ENCODE measurements around the gene FDPS. TPM values are rescaled to one million over a fixed set of nuclear protein-coding genes. Genes with fewer than 3 reads are reported as not detected.
"Not testable (repeated sequence)": the region's sequence is repeated elsewhere in the genome, so short reads cannot be mapped to it uniquely, and the experiment has no call there.

Gene FDPS
- total and polyA plus RNA-seq, 11 donors, result 63.7 to 120 (median 77.6) TPM

DNA sequence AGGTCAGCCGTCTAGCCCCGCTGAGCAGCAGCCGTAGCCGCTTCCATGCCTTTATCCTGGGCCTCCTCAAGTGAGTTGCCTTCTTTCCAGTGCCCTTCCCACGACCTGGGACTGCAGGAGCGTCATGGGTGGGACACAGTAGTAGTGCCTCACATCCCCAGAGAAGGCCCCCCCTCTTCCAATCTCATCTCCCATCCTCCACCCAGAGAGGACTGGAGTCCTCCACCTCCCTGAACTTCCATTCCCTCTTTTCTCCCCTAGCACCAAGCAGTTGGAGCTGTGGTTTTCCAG, 16.9 kb downstream of the FDPS start:
- H3K4me3 ChIP-seq, result peak overlapping the region in 7 of 12 donors; percentile 64 to 90 (median 79)
- DNase-seq (no peak), ATAC-seq (no peak)
- WGBS, 4 donors, result 68 to 83% (median 75%) methylated on average over 4 to 6 of the region's 6 CpGs
- no peaks in the 10 kb centered on the region for H3K27me3 ChIP-seq
- H3K27ac ChIP-seq, result peak overlapping the region in 5 of 12 donors; percentile 92 to 99 (median 95)
- TF ChIP-seq, protein P1, sequence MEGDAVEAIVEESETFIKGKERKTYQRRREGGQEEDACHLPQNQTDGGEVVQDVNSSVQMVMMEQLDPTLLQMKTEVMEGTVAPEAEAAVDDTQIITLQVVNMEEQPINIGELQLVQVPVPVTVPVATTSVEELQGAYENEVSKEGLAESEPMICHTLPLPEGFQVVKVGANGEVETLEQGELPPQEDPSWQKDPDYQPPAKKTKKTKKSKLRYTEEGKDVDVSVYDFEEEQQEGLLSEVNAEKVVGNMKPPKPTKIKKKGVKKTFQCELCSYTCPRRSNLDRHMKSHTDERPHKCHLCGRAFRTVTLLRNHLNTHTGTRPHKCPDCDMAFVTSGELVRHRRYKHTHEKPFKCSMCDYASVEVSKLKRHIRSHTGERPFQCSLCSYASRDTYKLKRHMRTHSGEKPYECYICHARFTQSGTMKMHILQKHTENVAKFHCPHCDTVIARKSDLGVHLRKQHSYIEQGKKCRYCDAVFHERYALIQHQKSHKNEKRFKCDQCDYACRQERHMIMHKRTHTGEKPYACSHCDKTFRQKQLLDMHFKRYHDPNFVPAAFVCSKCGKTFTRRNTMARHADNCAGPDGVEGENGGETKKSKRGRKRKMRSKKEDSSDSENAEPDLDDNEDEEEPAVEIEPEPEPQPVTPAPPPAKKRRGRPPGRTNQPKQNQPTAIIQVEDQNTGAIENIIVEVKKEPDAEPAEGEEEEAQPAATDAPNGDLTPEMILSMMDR (IDR thresholded peaks at IDR 0.05), result no peak
- TF ChIP-seq POLR2A (IDR thresholded peaks at IDR 0.05), result no peak
- peaks cover 0 to 47% (median 41%) of the 10 kb centered on the region in 9 donors for H3K36me3 ChIP-seq
- intact Hi-C loops (cut with DNase I), result loop anchor here in 2 of 10 donors (2.0 to 10.0 kb wide), 2 partner anchors 177 to 239 kb away; partner anchors contain the start of gene ASH1L (in 1 of the 2)
- H3K9me3 ChIP-seq, result no peaks in the 10 kb centered on the region
- peaks cover 6 to 43% (median 25%) of the 10 kb centered on the region in 12 donors for H3K4me1 ChIP-seq

DNA sequence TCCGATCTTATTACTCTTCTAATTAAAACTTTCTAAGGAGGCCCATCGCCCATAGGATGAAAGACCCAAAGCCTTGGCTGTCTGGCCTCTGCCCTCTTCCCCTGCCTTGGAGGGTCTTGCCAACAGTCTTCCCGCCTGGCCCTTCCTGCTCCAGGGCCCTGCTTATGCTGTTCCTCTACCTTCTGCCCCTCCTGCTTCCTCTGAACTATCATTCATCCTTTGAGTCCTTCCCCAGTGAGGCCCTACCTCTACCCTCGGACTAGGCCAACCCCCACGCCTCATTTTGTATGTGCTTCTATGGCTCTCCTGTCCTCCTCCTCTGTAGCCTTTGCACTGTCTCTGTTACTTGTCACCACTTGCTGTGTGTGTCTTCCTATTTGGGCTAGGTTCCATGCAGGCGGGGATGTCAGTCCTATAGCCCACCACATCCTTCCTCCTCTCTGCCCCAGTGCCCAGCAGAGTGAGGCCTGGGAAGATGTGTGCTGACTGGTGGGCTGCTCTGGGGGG, 17.4 kb downstream of the FDPS start:
- Histone ChIP-seq H3K36me3 (peaks cover 0 to 52% (median 46%) of the 10 kb centered on the region in 9 donors), H3K4me1 (peaks cover 6 to 38% (median 23%) of the 10 kb centered on the region in 12 donors), H3K9me3 (no peaks in the 10 kb centered on the region), H3K27me3 (no peaks in the 10 kb centered on the region), H3K27ac (peak overlapping the region in 1 of 12 donors; percentile 99), H3K4me3 (no peak overlapping the region)
- no peak for ATAC-seq
- DNase-seq, result no peak
- WGBS, 4 donors, result 89 to 94% (median 90%) methylated on average over 6 of the region's 6 CpGs
- TF ChIP-seq, protein P1 (IDR thresholded peaks at IDR 0.05), result no peak
- no peak for TF ChIP-seq POLR2A (IDR thresholded peaks at IDR 0.05)
- intact Hi-C loops (cut with DNase I), result loop anchor here in 1 of 10 donors (10.0 kb wide), 1 partner anchor 239 kb away; the partner anchor contains the start of gene ASH1L

DNA sequence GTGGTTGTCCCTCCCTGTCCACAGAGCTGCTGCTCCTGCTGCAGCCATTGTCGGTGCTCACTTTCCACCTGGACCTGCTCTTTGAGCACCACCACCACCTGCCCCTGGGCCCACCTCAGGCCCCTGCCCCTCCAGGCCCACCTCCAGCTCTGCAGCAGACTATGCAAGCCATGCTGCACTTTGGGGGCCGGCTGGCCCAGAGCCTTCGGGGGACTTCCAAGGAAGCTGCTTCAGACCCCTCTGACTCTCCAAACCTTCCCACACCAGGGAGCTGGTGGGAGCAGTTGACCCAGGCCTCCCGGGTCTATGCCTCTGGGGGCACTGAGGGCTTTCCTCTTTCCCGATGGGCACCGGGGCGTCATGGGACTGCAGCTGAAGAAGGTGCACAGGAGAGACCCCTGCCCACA, 18.0 kb downstream of the FDPS start:
- Histone ChIP-seq H3K4me3 (no peak overlapping the region), H3K27ac (no peak overlapping the region), H3K9me3 (no peaks in the 10 kb centered on the region), H3K4me1 (peaks cover 6 to 32% (median 17%) of the 10 kb centered on the region in 12 donors), H3K27me3 (no peaks in the 10 kb centered on the region), H3K36me3 (peaks cover 0 to 58% (median 52%) of the 10 kb centered on the region in 9 donors)
- intact Hi-C loops (cut with DNase I), result loop anchor here in 1 of 10 donors (10.0 kb wide), 1 partner anchor 238 kb away; the partner anchor contains the start of gene ASH1L
- DNase-seq (no peak), ATAC-seq (no peak)
- TF ChIP-seq POLR2A (IDR thresholded peaks at IDR 0.05), result no peak
- TF ChIP-seq, protein P1 (IDR thresholded peaks at IDR 0.05), result no peak
- 75 to 90% (median 88%) methylated on average over 3 to 7 of the region's 7 CpGs for WGBS, 4 donors

DNA sequence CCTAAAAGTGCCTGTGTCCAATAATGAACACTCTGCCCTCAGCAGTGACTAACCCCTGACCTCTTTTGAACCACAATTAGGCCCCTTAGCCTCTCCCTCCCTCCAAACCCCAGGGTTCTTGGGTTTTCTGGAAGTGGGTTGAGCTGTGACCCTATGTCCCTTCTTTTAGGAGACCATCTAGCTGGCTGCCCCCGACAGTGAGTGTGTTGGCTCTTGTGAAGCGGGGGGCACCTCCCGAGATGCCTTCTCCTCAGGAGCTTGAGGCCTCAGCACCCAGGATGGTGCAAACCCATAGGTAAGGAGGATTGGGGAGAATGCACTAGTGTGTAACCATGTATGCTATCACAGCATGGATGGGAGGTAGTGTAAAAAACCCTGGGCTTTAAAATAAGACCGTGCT, 19.3 kb downstream of the FDPS start:
- Histone ChIP-seq H3K27ac (no peak overlapping the region), H3K36me3 (peaks cover 0 to 66% (median 58%) of the 10 kb centered on the region in 9 donors), H3K4me1 (peaks cover 0 to 19% (median 7%) of the 10 kb centered on the region in 12 donors), H3K27me3 (no peaks in the 10 kb centered on the region), H3K4me3 (no peak overlapping the region), H3K9me3 (no peaks in the 10 kb centered on the region)
- 88 to 92% (median 90%) methylated on average over 4 of the region's 4 CpGs for WGBS, 4 donors
- ATAC-seq, result no peak
- intact Hi-C loops (cut with DNase I), result loop anchor here in 1 of 10 donors (10.0 kb wide), 1 partner anchor 237 kb away; the partner anchor contains the start of gene ASH1L
- TF ChIP-seq, protein P1 (IDR thresholded peaks at IDR 0.05), result no peak
- TF ChIP-seq POLR2A (IDR thresholded peaks at IDR 0.05), result no peak
- DNase-seq, result no peak

DNA sequence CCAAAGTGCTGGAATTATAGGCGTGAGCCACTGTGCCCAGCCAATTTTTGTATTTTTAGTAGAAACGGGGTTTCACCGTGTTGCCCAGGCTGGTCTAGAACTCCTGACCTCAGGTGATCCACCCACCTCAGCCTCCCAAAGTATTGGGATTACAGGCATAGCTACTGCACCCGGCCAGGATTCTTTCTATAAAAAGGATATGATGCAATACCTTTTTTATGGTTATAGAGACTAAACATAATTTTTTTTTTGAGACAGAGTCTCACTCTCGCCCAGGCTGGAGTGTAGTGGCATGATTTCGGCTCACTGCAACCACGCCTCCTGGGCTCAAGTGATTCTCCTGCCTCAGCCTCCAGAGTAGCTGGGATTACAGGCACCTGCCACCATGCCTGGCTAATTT, 20.2 kb downstream of the FDPS start:
- not testable (repeated sequence) for H3K4me3 ChIP-seq, H3K9me3 ChIP-seq, H3K27ac ChIP-seq, ATAC-seq, DNase-seq, H3K27me3 ChIP-seq
- Histone ChIP-seq H3K4me1 (peaks cover 0 to 19% (median 7%) of the 10 kb centered on the region in 12 donors), H3K36me3 (peaks cover 0 to 75% (median 66%) of the 10 kb centered on the region in 9 donors)
- 79 to 86% (median 82%) methylated on average over 7 of the region's 7 CpGs for WGBS, 4 donors
- intact Hi-C loops (cut with DNase I), result loop anchor here in 1 of 10 donors (10.0 kb wide), 1 partner anchor 236 kb away; the partner anchor contains the start of gene ASH1L

Data from heart left ventricle (tissue), 16 donors.